ENCODE results near the gene NDUFAF2. TPM values are rescaled to one million over a fixed set of nuclear protein-coding genes. Genes with fewer than 3 reads are reported as not detected.
"Not testable (repeated sequence)": the region's sequence is repeated elsewhere in the genome, so short reads cannot be mapped to it uniquely, and the experiment has no call there.

NDUFAF2 gene
- total RNA-seq, 1 experiment from 2014 or later: 35.0 TPM

DNA sequence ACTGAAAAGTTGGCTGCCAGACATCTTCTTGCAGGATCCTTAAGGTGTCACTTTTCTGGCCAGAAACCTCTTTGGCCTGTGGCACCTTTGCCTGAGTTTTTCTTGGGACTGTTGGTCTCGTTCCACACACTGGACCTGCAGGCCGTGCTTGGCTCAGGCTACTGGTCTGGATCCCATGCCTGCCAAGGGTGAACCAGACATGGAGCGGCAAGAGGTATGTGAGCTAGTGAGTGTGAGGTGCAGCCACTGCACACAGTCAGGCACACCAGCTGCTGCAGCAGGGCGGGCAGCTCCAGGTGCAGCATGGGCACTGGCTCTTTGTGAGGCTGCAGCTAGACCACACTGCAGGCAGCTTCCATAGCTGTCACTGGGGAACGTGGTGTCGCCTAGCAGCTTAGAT lies 47.9 kb downstream of the NDUFAF2 start:
- no peak for DNase-seq (ENCODE audit: low read depth)

DNA sequence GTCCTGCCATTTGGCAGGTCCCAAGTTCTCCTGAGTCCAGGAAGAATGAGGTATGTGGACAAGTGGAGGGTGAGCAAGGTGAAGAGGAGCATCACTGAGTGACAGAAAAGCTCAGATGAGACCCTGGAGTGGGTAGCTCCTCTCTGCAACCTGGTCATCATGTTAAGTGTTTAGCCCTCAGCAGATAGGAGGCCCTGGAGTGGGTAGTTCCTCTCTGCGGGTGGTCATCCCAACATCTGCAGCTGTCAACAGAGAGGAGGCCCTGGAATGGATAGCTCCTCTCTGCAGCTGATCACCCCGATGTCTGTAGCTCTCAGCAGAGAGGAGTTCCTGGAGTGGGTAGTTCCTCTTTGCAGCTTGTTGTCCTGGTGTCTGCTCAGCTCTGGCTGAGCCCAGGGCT lies 48.4 kb downstream of the NDUFAF2 start:
- peak; percentile 12 for DNase-seq (ENCODE audit: low read depth)

DNA sequence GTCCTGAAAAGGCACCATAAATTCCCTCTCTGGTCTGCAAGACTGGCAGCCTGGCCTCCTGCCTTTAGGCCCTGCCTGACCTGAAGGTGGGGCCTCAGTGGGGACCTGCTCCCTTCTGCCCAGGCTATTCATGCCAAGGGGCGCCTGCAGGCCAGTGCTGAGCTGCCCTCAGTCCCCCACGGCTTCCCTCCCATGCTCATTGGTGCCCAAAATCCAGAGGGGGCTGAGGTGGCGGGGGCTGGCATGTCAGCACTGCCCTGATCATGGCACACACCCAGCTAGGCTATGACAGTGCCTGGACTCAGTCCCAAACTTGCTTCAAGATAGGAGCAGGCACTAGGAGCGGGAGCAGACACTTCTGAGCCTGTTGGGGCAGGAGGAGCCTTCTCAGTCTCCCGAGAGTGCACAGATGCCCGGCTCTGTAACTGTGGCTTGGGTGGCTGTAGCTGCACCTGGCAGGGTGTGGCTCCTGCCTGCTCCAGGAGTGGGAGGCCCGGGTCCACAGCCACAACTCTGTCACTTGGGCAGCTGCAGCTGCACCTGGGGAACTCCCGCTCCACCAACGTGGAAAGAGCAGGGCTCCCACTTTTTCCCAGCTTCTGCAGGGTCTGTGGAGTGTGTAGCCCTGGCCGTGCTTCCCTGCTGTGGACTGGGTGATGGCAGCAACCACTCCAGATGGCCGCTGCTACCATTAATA lies 49.0 kb downstream of the NDUFAF2 start:
- DNase-seq (ENCODE audit: low read depth): no peak

DNA sequence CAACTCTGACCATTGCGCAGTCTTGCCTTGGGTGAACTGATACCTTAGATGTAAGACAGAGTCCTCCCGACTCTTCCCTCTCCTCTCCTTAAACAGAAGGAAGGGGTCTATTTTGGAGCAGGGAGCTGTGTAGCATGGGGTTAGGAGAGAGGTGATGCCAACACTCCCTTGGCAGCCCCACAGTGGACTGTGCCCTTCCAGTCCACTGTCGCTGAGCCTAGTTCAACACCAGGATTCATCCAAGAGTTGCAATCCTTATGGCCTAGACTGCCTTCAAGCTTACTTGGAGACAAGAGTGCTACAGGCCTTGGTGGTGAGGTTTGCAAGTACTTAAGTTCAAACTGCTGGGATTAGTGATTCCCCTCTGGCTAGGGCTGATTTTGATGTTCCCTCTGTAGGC lies 51.4 kb downstream of the NDUFAF2 start:
- DNase-seq (ENCODE audit: low read depth): no peak

DNA sequence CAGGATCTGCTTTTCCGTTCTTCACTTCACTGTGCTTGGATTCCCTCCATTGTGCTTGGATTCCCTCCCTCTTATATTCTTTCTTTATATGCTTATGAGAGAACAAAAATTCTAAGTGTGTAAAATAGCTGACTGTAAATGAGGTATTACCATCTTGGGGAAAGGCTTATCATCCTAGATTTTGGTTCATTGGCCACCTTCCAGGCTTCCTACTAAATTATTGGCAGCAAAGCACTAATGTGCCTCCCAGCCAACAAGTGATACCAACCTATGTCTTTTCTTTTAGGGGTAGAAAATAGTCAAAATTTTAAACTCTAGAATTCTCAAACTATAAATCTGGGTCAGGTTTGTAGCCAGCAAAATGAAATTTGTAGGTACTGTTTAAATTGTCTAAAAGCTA lies 52.7 kb downstream of the NDUFAF2 start:
- DNase-seq (ENCODE audit: low read depth): no peak

DNA sequence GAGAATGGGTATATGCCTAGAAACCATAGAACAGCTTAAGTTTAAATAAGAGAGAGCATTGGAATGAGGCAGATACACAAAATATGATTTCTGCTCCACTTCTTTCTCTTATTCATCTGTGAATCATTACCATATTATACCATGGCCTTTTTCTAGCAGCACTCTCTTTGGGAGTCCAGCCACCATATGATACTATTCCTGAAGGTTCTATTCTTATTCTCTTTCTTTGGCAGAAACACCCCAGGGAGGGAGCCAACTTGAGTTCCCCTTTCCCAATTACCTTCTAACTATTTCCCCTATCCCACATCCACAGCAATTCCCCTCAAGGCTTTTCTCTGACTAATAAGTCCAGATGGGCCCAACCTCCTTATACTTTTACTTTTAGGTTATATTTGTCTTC lies 55.9 kb downstream of the NDUFAF2 start:
- no peak for DNase-seq (ENCODE audit: low read depth)

DNA sequence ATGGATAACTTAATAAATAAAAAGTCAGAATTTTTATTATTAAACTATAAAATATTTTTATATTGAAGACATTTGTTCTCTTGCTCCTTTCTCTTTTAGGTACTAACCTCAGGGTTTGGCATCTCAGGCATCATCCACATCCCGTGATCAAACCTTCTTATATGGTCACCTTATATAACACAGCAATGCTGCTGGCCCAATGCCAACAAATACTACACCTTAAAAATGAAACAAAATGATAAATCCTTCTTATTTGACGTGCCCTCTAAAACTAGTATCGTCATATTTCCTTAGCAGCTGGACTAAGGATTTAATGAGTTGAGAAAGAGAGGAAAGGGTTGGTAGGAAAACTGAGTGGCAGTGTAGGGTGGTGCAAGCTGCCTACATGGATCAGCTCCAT lies 56.6 kb downstream of the NDUFAF2 start:
- no peak for DNase-seq (ENCODE audit: low read depth)

DNA sequence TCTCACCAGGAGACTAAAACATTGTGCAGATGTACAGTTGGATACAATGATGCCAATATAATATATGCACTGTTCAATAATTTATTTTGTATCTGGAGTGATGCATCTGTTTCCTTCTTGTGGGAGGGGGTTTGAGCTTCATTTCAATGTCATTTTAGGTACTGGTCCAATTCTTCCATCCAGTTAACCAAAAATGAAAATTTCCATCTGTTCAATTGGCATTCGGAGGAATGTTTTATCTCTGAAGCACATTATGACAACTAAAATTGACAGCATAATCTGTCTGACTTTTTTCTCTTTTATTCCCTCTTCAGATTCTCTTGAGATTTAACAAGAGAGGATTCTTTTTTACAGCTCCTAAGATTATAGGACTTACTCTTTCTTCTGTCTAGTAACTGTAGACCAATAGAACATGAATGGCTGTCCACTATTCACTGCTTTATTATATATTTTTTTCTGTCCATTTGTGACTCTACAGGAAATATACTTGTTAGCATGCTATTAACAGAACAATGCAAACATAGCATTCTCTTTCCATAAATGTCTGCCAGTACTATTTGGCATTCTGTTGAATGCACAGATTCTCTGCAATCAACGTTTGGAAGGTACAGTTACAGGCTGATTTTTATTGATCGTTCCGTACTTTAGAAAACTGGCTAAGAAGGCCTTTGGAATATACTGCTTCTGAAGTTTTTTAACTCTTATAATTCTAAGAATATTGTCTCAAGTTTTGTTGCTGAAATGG lies 57.8 kb downstream of the NDUFAF2 start:
- no peak for DNase-seq (ENCODE audit: low read depth)

DNA sequence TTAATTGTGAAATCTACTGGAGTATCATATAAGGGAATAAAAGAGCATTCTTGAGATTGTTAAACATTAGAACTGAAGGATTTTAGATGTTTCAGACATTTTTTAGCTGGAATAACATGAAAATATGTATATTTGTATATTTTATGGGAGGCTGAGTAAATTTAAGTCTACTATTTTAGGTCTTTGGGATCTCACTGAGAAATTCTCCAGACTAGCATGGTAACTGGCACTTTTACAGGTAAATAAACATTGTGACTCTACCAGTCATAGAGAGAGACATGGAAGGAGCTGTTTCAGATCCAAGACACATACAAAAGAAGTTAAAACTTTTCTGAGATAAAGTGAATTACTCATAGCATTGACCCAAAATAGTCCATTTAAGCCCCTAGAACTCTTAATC lies 59.4 kb downstream of the NDUFAF2 start:
- DNase-seq (ENCODE audit: low read depth): no peak

DNA sequence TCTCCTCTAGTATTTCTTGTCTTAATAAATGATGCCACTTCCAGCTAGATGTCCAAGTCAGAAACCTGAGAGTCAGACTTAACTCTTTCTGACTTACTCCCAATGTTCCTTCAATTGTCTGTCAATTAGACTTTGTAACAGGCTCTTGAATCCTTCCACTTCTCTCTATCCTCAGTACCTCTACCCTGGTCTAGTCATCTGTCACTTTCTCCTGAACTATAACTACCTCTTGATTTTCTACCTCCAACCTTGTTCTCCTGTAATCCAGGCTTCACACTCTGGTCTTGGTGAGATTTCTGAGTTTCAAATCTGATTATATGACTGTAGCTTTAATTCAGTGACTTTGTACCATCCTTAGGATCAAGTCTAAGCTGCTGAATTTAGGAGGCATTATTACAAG lies 64.9 kb downstream of the NDUFAF2 start:
- no peak for DNase-seq (ENCODE audit: low read depth)

DNA sequence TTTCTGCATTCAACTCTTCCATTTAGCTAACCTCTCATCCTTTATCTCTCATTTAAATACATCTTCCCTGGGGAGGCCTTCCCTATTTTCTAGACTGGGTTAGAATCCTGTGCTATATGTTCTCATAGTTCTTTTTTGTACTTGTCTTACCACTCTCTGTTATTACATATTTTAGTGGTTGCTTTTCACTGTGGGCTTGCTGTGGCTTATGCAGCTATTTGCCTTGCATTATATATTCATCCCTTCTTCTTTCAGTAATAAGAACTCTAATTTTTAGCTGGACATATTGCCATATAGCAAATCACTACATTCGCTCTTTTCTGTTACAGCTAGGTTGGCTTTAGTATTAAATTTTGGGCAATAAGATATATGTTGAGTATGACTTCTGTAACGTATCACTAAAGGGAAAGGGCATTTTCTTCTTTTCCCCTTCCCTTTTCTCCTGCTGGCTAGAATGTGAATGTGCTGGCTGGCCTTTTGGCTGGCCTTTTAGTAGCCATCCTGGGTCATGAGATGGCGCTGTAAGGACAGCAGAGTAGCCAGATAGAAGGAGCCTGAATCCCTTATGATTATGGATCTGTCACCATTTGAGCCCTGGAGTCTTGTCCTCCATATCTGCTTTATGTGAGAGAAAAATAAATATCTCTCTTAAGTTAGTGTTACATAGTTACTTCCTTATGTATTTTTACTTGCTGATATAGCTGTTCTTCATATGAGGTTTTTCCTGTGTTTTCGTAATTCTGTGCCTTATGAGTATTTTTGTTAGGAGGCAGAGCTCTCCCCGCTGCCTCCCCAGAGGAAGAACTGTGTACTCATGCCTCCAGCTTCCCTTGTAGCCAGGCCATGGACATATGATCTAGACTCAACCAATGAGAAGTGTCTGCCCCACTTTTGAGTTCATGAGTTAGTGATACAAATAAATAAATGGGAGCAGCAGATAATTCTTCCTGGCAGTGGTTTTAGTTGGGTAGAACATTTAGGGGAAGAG lies 65.8 kb downstream of the NDUFAF2 start:
- DNase-seq (ENCODE audit: low read depth): peak; percentile 27

DNA sequence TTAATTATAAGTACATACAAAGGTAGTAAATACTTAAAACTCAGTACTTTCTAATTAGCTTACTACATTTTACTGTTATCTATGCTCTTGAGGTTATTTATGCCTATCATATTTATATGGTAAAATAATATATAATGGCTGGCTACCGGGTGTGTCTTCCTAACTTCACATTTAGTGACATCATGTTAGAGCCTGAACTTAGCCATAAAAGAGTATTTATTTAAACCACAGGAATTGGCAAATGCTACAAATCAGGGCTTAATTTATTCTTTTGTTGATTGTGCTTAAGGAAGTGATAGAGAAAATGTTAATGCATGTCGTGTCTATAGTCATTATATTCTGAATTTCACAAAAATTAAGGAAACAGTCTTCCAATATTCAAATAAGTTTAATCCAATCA lies 73.1 kb downstream of the NDUFAF2 start:
- no peak for DNase-seq (ENCODE audit: low read depth)

DNA sequence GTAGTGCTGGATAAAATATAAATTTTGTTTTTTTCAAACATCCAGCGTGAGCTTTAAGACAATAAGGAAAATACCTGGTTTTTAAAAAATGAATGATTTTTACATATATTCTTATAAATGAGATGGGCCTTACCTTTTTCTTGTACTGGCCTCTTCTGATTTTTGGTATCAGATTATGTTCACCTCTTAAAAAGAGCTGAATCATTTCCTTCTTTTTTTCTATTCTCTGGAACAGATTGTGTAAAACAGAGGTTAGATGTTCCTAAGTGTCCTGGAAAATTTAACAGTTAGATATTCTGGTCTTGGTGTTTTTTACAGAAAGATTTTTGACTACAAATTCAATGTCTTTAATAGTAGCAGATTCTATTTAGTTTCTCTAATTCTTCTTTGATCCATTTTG lies 74.6 kb downstream of the NDUFAF2 start:
- no peak for DNase-seq (ENCODE audit: low read depth)

DNA sequence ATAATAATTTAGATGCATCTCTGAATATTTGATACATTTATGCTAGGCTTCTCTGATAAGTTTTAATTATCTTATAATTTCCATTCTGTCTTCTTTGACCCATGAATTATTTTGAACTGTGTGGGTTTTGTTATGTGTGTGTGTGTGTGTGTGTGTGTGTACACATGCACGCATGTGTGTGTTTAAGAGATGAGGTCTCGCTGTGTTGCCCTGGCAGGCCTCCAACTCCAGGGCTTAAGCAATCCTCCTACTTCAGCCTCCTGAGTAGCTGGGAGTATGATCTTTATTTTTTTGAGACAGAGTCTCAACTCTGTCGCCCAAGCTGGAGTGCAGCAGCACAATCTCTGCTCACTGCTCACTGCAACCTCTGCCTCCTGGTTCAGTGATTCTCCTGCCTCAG lies 75.4 kb downstream of the NDUFAF2 start:
- DNase-seq (ENCODE audit: low read depth): no peak

DNA sequence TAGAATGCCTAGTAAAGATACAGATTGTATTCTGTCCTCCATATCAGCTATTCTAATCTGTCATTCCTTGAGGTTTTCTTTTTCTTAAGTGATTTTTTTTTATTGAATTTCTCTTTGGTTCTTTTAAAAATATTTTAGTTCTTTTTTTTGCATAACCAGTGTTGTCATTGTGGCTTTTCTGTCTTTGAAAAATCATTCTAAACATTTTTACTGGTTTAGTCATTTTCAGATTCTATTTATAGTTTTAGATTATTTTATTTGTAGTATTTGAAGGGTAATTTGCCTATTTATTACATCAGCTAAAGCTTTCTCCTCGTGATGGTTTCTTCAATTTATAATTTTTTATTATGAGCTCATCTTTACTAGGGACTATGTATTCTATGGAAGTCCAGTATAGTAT lies 78.1 kb downstream of the NDUFAF2 start:
- peak; percentile 36 for DNase-seq (ENCODE audit: low read depth)

DNA sequence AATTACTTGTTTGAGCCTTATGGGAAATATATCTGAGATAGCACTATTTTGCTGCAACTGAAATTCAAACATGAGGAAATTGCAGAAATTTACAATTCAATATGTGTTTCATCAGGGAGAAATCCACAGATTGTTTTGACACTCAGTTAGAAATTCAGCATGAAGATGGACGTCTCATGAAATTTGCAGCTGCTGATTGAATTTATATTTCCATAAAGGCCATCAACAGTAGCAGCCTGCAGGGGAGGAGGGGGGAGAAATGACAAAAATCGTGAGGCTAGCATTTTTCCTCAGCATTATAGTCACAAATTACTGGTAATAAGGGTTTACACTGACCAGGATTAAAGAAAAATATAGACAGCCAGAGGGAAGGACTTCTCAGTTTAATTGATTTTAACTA lies 81.0 kb downstream of the NDUFAF2 start:
- no peak for DNase-seq (ENCODE audit: low read depth)

DNA sequence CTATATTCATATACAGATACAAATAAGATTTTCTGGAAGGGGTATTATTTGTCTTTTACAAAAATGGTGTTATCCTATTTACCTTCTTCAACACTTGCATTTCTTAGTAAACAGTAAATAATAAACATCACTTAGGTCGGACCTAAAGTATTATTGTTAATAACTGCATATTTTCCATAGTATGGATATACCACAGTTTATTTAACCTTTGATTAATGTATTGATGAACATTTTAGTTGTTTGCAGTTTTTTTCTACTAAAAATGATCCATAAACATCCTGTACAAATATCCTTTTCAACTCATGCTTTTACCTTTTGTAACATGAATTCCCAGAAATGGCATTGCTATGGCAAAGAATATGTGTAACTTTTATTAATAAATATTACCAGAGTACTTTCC lies 83.4 kb downstream of the NDUFAF2 start:
- DNase-seq (ENCODE audit: low read depth): no peak

DNA sequence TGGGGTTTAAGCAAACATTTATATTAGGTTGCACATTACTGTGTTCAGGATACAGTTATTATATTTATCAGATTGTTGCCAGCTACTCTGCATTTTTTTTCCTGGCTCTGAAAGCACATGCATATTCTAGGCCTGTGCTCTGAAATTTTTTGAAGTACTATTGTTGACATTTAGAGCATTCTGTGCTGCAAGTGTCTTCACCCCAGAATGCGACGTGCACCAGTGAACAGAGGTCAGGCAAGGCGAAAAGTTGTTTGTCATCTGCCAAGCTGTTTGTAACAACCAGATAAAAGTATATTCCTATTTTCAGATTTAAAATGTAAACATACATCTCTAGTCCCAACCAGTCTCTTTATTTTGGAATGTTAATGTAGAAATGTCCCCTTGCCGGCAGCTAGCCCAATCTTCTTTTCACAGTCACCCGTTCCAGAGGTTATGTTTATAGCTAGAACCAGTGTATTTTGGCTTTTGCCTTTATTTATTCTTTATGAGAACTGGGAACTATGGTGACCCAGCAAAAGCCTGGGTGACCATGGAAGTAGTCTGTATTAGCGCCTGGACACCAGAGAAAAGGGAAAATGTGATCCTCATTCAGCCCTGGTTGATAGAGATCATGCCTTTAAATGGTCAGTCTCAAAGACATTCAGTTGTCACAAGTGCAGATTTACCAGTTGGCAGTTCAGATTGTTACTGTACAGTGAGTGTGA lies 84.6 kb downstream of the NDUFAF2 start:
- no peak for DNase-seq (ENCODE audit: low read depth)

DNA sequence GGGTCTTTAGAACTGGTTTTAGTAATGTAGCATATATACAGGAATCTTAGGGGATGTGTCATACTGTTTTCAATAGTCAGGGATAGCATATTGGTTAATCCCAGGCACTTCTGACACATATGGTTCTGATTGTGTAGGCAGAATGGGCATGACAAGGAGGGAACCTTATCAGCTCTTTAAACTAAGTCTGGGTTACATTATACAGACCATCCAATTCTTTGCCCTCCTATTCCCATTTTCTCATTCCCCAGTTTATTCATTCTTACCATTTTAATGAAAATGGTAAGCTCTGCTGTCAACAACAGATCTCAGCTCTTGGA lies 85.1 kb downstream of the NDUFAF2 start:
- DNase-seq (ENCODE audit: low read depth): no peak

DNA sequence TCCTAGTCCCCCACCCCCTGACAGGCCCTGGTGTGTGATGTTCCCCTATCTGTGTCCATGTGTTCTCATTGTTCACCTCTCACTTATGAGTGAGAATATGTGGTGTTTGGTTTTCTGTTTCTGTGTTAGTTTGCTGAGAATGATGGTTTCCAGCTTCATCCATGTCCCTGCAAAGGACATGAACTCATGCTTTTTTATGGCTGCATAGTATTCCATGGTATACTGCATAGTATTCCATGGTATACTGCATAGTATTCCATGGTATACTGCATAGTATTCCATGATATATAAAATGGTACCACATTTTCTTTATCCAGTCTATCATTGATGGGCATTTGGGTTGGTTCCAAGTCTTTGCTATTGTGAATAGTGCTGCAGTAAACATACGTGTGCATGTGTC lies 86.3 kb downstream of the NDUFAF2 start:
- not testable (repeated sequence) for DNase-seq (ENCODE audit: low read depth)

DNA sequence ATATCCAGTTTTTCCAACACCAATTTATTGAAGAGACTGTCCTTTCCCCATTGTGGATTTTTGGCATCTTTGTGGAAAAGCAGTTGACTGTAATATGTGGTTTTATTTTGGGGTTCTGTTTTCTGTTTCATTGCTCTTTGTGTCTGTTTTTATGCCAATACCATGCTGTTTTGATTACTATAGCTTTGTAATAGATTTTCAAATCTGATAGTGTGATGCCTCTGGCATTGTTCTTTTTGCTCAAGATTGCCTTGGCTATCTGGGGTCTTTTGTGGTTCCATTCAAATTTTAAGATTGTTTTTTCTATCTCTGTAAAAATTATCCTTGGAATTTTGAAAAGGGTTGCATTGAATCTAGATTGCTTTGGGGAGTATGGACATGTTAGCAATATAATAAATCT lies 99.5 kb downstream of the NDUFAF2 start:
- DNase-seq (ENCODE audit: low read depth): no peak

DNA sequence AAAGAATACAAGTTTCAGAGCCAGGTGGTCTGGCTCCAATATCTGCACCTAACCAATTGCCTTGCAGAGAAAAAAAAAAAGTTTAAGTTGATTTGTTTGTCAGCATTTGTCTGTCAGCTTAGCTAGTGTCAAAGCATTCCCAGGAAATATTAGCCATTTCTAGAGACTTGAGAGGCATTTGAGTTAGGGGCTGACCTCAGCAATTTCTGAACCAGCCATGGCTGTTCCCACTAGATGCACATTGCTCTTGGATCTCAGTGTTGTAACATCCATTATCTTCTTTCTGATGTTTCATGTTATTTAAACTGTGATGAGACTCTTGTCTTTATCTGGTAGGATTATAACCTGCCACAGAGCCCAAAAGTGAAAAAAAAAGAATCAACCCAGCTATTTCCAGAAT lies 102.3 kb downstream of the NDUFAF2 start:
- DNase-seq (ENCODE audit: low read depth): no peak

Measured in LHCN-M2 (cell line).